OCI-LY1 (cell line): ENCODE data around the gene COL23A1.

Experiments used
- H2AFZ ChIP-seq: fragments of 200-600 bp; sonication (generic), shearing (Covaris generic); 2 replicates; pipeline ENCODE4 v1.6.0; 2014; ENCODE audit warnings: antibody characterized with exemption, mild to moderate bottlenecking, low read length
- H3F3A ChIP-seq: fragments of 200-600 bp; sonication (generic), shearing (Covaris generic); 2 replicates; pipeline ENCODE4 v1.6.0; 2014; ENCODE audit warnings: mild to moderate bottlenecking, antibody characterized with exemption, low read length, moderate library complexity; ENCODE audit not compliant: insufficient read depth
- H3K27ac ChIP-seq: fragments of 200-600 bp; sonication (generic); 2 replicates; pipeline ENCODE4 v1.5.1; 2014; ENCODE audit warnings: low read length, mixed run types, mild to moderate bottlenecking, low read depth; ENCODE audit not compliant: poor library complexity, severe bottlenecking
- H3K27me3 ChIP-seq: fragments of 200-600 bp; sonication (generic); 2 replicates; pipeline ENCODE4 v1.6.0; 2014; ENCODE audit warnings: antibody characterized with exemption, mild to moderate bottlenecking, low read length, moderate library complexity; ENCODE audit not compliant: insufficient read depth
- H3K36me3 ChIP-seq: fragments of 200-600 bp; sonication (generic); 2 replicates; pipeline ENCODE4 v1.6.1; 2014; ENCODE audit warnings: mild to moderate bottlenecking, antibody characterized with exemption, low read length, moderate library complexity, mixed read lengths; ENCODE audit not compliant: insufficient read depth
- H3K4me1 ChIP-seq: fragments of 200-600 bp; sonication (generic); 2 replicates; pipeline ENCODE4 v1.5.1; 2014; ENCODE audit warnings: mild to moderate bottlenecking, low read length, moderate library complexity; ENCODE audit not compliant: insufficient read depth, severe bottlenecking
- H3K4me2 ChIP-seq: fragments of 200-600 bp; sonication (generic), shearing (Covaris generic); 2 replicates; pipeline ENCODE4 v1.6.1; 2014; ENCODE audit warnings: low read length
- H3K4me3 ChIP-seq: fragments of 200-600 bp; sonication (generic); 2 replicates; pipeline ENCODE4 v1.5.1; 2014; ENCODE audit warnings: low read length, low read depth, mild to moderate bottlenecking, mixed read lengths; ENCODE audit not compliant: poor library complexity, severe bottlenecking
- H3K79me2 ChIP-seq: fragments of 200-600 bp; shearing (Covaris generic); 2 replicates; pipeline ENCODE4 v1.6.1; 2016; ENCODE audit warnings: mixed run types, low read length, mixed read lengths; ENCODE audit not compliant: insufficient read depth
- H3K9ac ChIP-seq: fragments of 200-600 bp; sonication (generic), shearing (Covaris generic); 2 replicates; pipeline ENCODE4 v1.6.1; 2014; ENCODE audit warnings: mild to moderate bottlenecking, low read length, mixed read lengths
- H3K9me2 ChIP-seq: fragments of 200-600 bp; sonication (generic), shearing (Covaris generic); 2 replicates; pipeline ENCODE4 v1.6.1; 2014; ENCODE audit warnings: low read depth, mild to moderate bottlenecking, low read length, mixed read lengths
- H3K9me3 ChIP-seq: fragments of 200-600 bp; shearing (Covaris generic); 2 replicates; pipeline ENCODE4 v1.6.1; 2014; ENCODE audit warnings: low read length, mixed read lengths
- H4K20me1 ChIP-seq: fragments of 200-600 bp; sonication (generic), shearing (Covaris generic); 2 replicates; pipeline ENCODE4 v1.6.0; 2016; ENCODE audit warnings: mild to moderate bottlenecking, low read length; ENCODE audit not compliant: insufficient read depth
- CTCF ChIP-seq: fragments of 200-600 bp; sonication (generic), shearing (Covaris generic); IDR thresholded peaks from 2 replicates; pipeline ENCODE4 v1.5.1; 2017; ENCODE audit warnings: mild to moderate bottlenecking, antibody characterized with exemption, low read length, moderate library complexity, mixed read lengths
- EZH2 ChIP-seq: fragments of 200-600 bp; sonication (generic), shearing (Covaris generic); IDR thresholded peaks from 2 replicates; pipeline ENCODE4 v1.8.0; 2017; ENCODE audit warnings: borderline replicate concordance, mixed run types, mild to moderate bottlenecking, antibody characterized with exemption, low read length, moderate library complexity, mixed read lengths

COL23A1 gene

GRCh38 chr5:178396796-178397720, 193.1 kb downstream of the COL23A1 start:
- H3K27ac ChIP-seq = no peak overlapping the region
- H3K9ac ChIP-seq = no peak overlapping the region
- no peaks in the 10 kb centered on the region for H3K4me1 ChIP-seq
- H3K9me2 ChIP-seq = no peaks in the 10 kb centered on the region
- no peaks in the 10 kb centered on the region for H3K9me3 ChIP-seq
- H3K4me3 ChIP-seq = no peak overlapping the region
- no peaks in the 10 kb centered on the region for H3K79me2 ChIP-seq
- H3K4me2 ChIP-seq = no peak overlapping the region
- no peak overlapping the region for H2AFZ ChIP-seq
- no peak for TF ChIP-seq EZH2
- TF ChIP-seq CTCF = no peak
- no peaks in the 10 kb centered on the region; the same call in 1 of the 2 replicates for H3K27me3 ChIP-seq
- no peaks in the 10 kb centered on the region for H3F3A ChIP-seq
- H4K20me1 ChIP-seq = no peaks in the 10 kb centered on the region
- no peaks in the 10 kb centered on the region for H3K36me3 ChIP-seq

- Histone ChIP-seq H3K9ac (no peak overlapping the region), H3K4me1 (no peaks in the 10 kb centered on the region), H3K9me3 (no peaks in the 10 kb centered on the region), H2AFZ (no peak overlapping the region), H3K36me3 (no peaks in the 10 kb centered on the region), H3K4me2 (no peak overlapping the region), H3F3A (no peaks in the 10 kb centered on the region), H3K79me2 (no peaks in the 10 kb centered on the region), H4K20me1 (no peaks in the 10 kb centered on the region), H3K4me3 (no peak overlapping the region), H3K27me3 (0 out of 2 replicates have a peak, but pooled peaks cover 3% of the 10 kb centered on the region), H3K9me2 (no peaks in the 10 kb centered on the region), H3K27ac (no peak overlapping the region)
- TF ChIP-seq CTCF (no peak), EZH2 (no peak)
Observed at GRCh38 chr5:178394074-178394473, 196.1 kb downstream of the COL23A1 start.

DNA sequence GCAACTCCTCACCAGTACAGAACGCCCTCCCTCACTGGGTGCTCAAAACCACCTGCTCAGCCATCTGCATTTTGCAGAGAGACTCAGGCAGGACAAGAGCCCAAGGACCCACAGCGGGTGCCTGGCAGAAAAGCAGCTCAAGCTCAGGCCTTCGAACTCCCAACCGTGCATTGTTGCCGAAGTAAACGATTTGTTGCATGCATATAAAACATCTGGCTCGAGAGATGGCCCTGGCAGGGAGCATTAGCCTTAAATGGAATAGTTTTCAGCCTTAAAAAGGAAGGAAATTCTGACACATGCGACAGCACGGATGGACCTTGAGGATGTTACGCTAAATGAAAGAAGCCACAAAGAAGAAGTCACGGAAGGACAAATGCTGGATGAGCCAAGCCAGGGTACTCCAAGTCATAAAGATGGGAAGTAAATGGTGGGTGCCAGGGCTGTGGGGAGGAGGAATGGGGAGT, 197.2 kb downstream of the COL23A1 start:
- no peak overlapping the region for H3K4me2 ChIP-seq
- H3K27me3 ChIP-seq = 0 out of 2 replicates have a peak, but pooled peaks cover 3% of the 10 kb centered on the region
- H3K79me2 ChIP-seq = no peaks in the 10 kb centered on the region
- no peak overlapping the region for H2AFZ ChIP-seq
- no peak overlapping the region for H3K9ac ChIP-seq
- H3K4me3 ChIP-seq = no peak overlapping the region
- H4K20me1 ChIP-seq = no peaks in the 10 kb centered on the region
- TF ChIP-seq EZH2 (no peak), CTCF (no peak)
- H3K9me3 ChIP-seq = no peaks in the 10 kb centered on the region
- H3F3A ChIP-seq = no peaks in the 10 kb centered on the region
- H3K27ac ChIP-seq = no peak overlapping the region
- H3K4me1 ChIP-seq = no peaks in the 10 kb centered on the region
- no peaks in the 10 kb centered on the region for H3K36me3 ChIP-seq
- no peaks in the 10 kb centered on the region for H3K9me2 ChIP-seq
